Gastroesophageal sphincter (tissue), 4 donors: Measurements from ENCODE around the gene LGALS9C. TPM values are rescaled to one million over a fixed set of nuclear protein-coding genes. Genes with fewer than 3 reads are reported as not detected.
A peak's percentile ranks its signal among the peaks of the same experiment; 100 is the strongest.
"Not testable (repeated sequence)": the region's sequence is repeated elsewhere in the genome, so short reads cannot be mapped to it uniquely, and the experiment has no call there.

Source experiments
- ATAC-seq: fragments of 150-250 bp; one replicate; pipeline ENCODE4 v1.9.1; 2016; ENCODE audit warnings: mild to moderate bottlenecking, moderate library complexity
- H3K27ac ChIP-seq, 4 donors: fragments of 200-600 bp; sonication (generic) in 3 of 4; 1 replicate in 3 of 4; 2 replicates in 1 of 4; pipeline ENCODE4 v1.5.1; 2016 to 2019
- H3K27me3 ChIP-seq: fragments of 200-600 bp; sonication (generic); one replicate; pipeline ENCODE4 v1.5.1; 2019
- H3K36me3 ChIP-seq, 2 donors: fragments of 200-600 bp; sonication (generic); one replicate each; pipeline ENCODE4 v1.5.1; 2019; ENCODE audit warnings: control low read depth in 1 of 2
- H3K4me1 ChIP-seq, 3 donors: fragments of 200-600 bp; sonication (generic); 1 replicate in 2 of 3; 2 replicates in 1 of 3; pipeline ENCODE4 v1.5.1; 2016 to 2019; ENCODE audit warnings: control low read depth in 2 of 3
- H3K4me3 ChIP-seq, 2 donors: fragments of 200-600 bp; sonication (generic); one replicate each; pipeline ENCODE4 v1.5.1; 2019; ENCODE audit warnings: mild to moderate bottlenecking in 1 of 2, moderate library complexity in 1 of 2
- H3K9me3 ChIP-seq, 3 donors: fragments of 200-600 bp; sonication (generic); one replicate each; pipeline ENCODE4 v1.5.1; 2017 to 2019; ENCODE audit warnings: control low read depth in 2 of 3
- WGBS, 2 donors: methylation state at CpG; one replicate each; pipeline ENCODE4 v1.1.5; 2018; ENCODE audit warnings: low coverage in 1 of 2; 5-methylcytosine and 5-hydroxymethylcytosine counted together
- small RNA-seq, 4 donors: library from RNA; depleted of rRNA; stranded (forward); fragments of <200 nt; gene quantifications; one replicate each; pipeline ENCODE3, GENCODE V24; 2016
- total RNA-seq, 4 donors: library from RNA; depleted of rRNA; stranded (reverse); fragments of >200 nt; gene quantifications; one replicate each; pipeline ENCODE4 v1.1.0, GENCODE V29; 2016

LGALS9C gene
- total RNA-seq, 4 donors from 2014 or later = not detected

GRCh38 chr17:18525015-18525414, 48.4 kb downstream of the LGALS9C start:
- not testable (repeated sequence) for H3K36me3 ChIP-seq, H3K9me3 ChIP-seq, ATAC-seq, H3K4me3 ChIP-seq, H3K4me1 ChIP-seq, H3K27ac ChIP-seq, H3K27me3 ChIP-seq
- 94% methylated on average over 3 of the region's 9 CpGs; no CpG with 5 or more reads in 1 of the 2 donors for WGBS, 2 donors

- not testable (repeated sequence) for H3K9me3 ChIP-seq, H3K27me3 ChIP-seq, H3K4me1 ChIP-seq, H3K27ac ChIP-seq, ATAC-seq, H3K36me3 ChIP-seq, H3K4me3 ChIP-seq
- no CpG with 5 or more reads among the region's 12 CpGs for WGBS, 2 donors
These were observed 49.7 kb downstream of the LGALS9C start for GRCh38 chr17:18526168-18526800.

- H3K9me3 ChIP-seq, H3K36me3 ChIP-seq, H3K27me3 ChIP-seq, ATAC-seq, H3K4me1 ChIP-seq, H3K27ac ChIP-seq, H3K4me3 ChIP-seq: not testable (repeated sequence)
- no CpG with 5 or more reads among the region's 8 CpGs for WGBS, 2 donors
These were observed 50.8 kb downstream of the LGALS9C start for GRCh38 chr17:18527354-18527753.

GRCh38 chr17:18528435-18528834, 51.8 kb downstream of the LGALS9C start:
- H3K4me3 ChIP-seq, H3K9me3 ChIP-seq, ATAC-seq, H3K4me1 ChIP-seq, H3K27me3 ChIP-seq, H3K27ac ChIP-seq, H3K36me3 ChIP-seq: not testable (repeated sequence)
- no CpG with 5 or more reads among the region's 6 CpGs for WGBS, 2 donors

- H3K4me3 ChIP-seq, H3K27ac ChIP-seq, H3K4me1 ChIP-seq, H3K27me3 ChIP-seq, H3K36me3 ChIP-seq, H3K9me3 ChIP-seq, ATAC-seq: not testable (repeated sequence)
- WGBS, 2 donors = no CpG with 5 or more reads among the region's 4 CpGs
These were observed 52.4 kb downstream of the LGALS9C start for GRCh38 chr17:18528899-18529500.

- H3K9me3 ChIP-seq, ATAC-seq, H3K4me3 ChIP-seq, H3K36me3 ChIP-seq, H3K4me1 ChIP-seq, H3K27ac ChIP-seq, H3K27me3 ChIP-seq: not testable (repeated sequence)
These were observed 53.8 kb downstream of the LGALS9C start for GRCh38 chr17:18530405-18530804.

GRCh38 chr17:18542234-18542633, 65.6 kb downstream of the LGALS9C start:
- H3K9me3 ChIP-seq, H3K27ac ChIP-seq: not testable (repeated sequence)
- 20% methylated on average over 1 of the region's 5 CpGs; no CpG with 5 or more reads in 1 of the 2 donors for WGBS, 2 donors

GRCh38 chr17:18542907-18543306, 66.3 kb downstream of the LGALS9C start:
- not testable (repeated sequence) for H3K4me1 ChIP-seq, H3K9me3 ChIP-seq, ATAC-seq, H3K4me3 ChIP-seq, H3K27me3 ChIP-seq, H3K27ac ChIP-seq, H3K36me3 ChIP-seq
- WGBS, 2 donors = no CpG with 5 or more reads among the region's 5 CpGs

More at GRCh38 chr17:18542234-18542633, 65.6 kb downstream of the LGALS9C start:
- not testable (repeated sequence) for H3K27me3 ChIP-seq, H3K36me3 ChIP-seq, H3K4me1 ChIP-seq, H3K4me3 ChIP-seq
- ATAC-seq = peak; percentile 75

Small RNA genes within 50 kb of the gene (small RNA-seq; reads per million reads assigned to genes)
- gene AL353997.1 (0 reads per million in 4 donors), gene AL353997.4 (0 reads per million in 4 donors)

Other genes starting within 250 kb of the LGALS9C start
- 100 to 1,000 TPM; 283 to 543 (median 310) TPM for gene FLII, start 218.1 kb upstream of the LGALS9C start, total RNA-seq
- 10 to 100 TPM; 10.8 to 19.0 (median 12.5) TPM for gene MIEF2, start 216.1 kb upstream of the LGALS9C start, total RNA-seq
- 10 to 100 TPM; 19.6 to 49.7 (median 26.8) TPM for gene TOP3A, start 161.8 kb upstream of the LGALS9C start, total RNA-seq
- 10 to 100 TPM; 14.0 to 20.0 (median 14.9) TPM for gene SMCR8, start 161.5 kb upstream of the LGALS9C start, total RNA-seq
- 10 to 100 TPM; 16.3 to 30.3 (median 21.1) TPM for gene SHMT1, start 113.2 kb upstream of the LGALS9C start, total RNA-seq
- not detected for gene EVPLL, start 99.0 kb upstream of the LGALS9C start, total RNA-seq
- gene TBC1D28, start 167.6 kb downstream of the LGALS9C start, total RNA-seq = not detected
- gene FOXO3B, start 205.5 kb downstream of the LGALS9C start, total RNA-seq = 10 to 100 TPM in 1 of 4 donors, 1 to 10 TPM in 3; 4.7 to 12.0 (median 6.8) TPM